H9 (cell line): ENCODE measurements around the gene OGG1. TPM values are rescaled to one million over a fixed set of nuclear protein-coding genes. Genes with fewer than 3 reads are reported as not detected.

Experiments used
- DNase-seq: peaks from one replicate; pipeline ENCODE4 v3.0.0-alpha.2; 2017
- H2AFZ ChIP-seq: one replicate; pipeline ENCODE4 v1.6.1; 2013; ENCODE audit warnings: mild to moderate bottlenecking, low read length, control low read depth, moderate library complexity
- H2AK5ac ChIP-seq: 2 replicates; pipeline ENCODE4 v1.6.1; 2013; ENCODE audit warnings: low read length, control low read depth, mixed read lengths; ENCODE audit not compliant: insufficient read length
- H2BK120ac ChIP-seq: one replicate; pipeline ENCODE4 v1.6.1; 2013; ENCODE audit warnings: low read depth, mild to moderate bottlenecking, low read length, control low read depth, inconsistent platforms; ENCODE audit not compliant: poor library complexity, severe bottlenecking
- H2BK12ac ChIP-seq: 2 replicates; pipeline ENCODE4 v1.6.1; 2013; ENCODE audit warnings: low read length, control low read depth, mixed read lengths, low read depth; ENCODE audit not compliant: insufficient read length
- H2BK15ac ChIP-seq: 2 replicates; pipeline ENCODE4 v1.6.1; 2013; ENCODE audit warnings: low read depth, low read length, control low read depth
- H2BK20ac ChIP-seq: one replicate; pipeline ENCODE4 v1.6.1; 2013; ENCODE audit warnings: low read depth, mild to moderate bottlenecking, low read length, control low read depth, inconsistent platforms; ENCODE audit not compliant: poor library complexity, severe bottlenecking
- H2BK5ac ChIP-seq: 2 replicates; pipeline ENCODE4 v1.6.1; 2013; ENCODE audit warnings: low read length, control low read depth, mixed read lengths; ENCODE audit not compliant: insufficient read length
- H3K14ac ChIP-seq: 2 replicates; pipeline ENCODE4 v1.6.1; 2013; ENCODE audit warnings: low read length, control low read depth; ENCODE audit not compliant: insufficient read depth
- H3K18ac ChIP-seq: 2 replicates; pipeline ENCODE4 v1.6.1; 2013; ENCODE audit warnings: low read depth, mild to moderate bottlenecking, mixed read lengths, low read length, control low read depth; ENCODE audit not compliant: insufficient read length
- H3K23ac ChIP-seq: 2 replicates; pipeline ENCODE4 v1.6.1; 2013; ENCODE audit warnings: low read length, control low read depth, mixed read lengths, low read depth; ENCODE audit not compliant: insufficient read length
- H3K23me2 ChIP-seq: 2 replicates; pipeline ENCODE4 v1.6.1; 2013; ENCODE audit warnings: low read depth, mild to moderate bottlenecking, mixed read lengths, low read length, control low read depth; ENCODE audit not compliant: insufficient read length, poor library complexity, severe bottlenecking
- H3K27ac ChIP-seq: 2 replicates; pipeline ENCODE4 v1.5.1; 2013; ENCODE audit warnings: low read length, control low read depth, mixed read lengths, low read depth; ENCODE audit not compliant: insufficient read length
- H3K27me3 ChIP-seq: 2 replicates; pipeline ENCODE4 v1.6.1; 2013; ENCODE audit warnings: low read length, control low read depth, inconsistent platforms; ENCODE audit not compliant: insufficient read depth
- H3K4ac ChIP-seq: 2 replicates; pipeline ENCODE4 v1.6.1; 2013; ENCODE audit warnings: low read depth, mild to moderate bottlenecking, control low read depth, inconsistent platforms, low read length, moderate library complexity
- H3K4me1 ChIP-seq: 2 replicates; pipeline ENCODE4 v1.6.1; 2013; ENCODE audit warnings: low read length, control low read depth, inconsistent platforms; ENCODE audit not compliant: insufficient read depth
- H3K4me2 ChIP-seq: 2 replicates; pipeline ENCODE4 v1.6.1; 2013; ENCODE audit warnings: low read length, control low read depth, mixed read lengths; ENCODE audit not compliant: insufficient read length, insufficient read depth
- H3K56ac ChIP-seq: 2 replicates; pipeline ENCODE4 v1.6.1; 2013; ENCODE audit warnings: low read depth, mild to moderate bottlenecking, mixed read lengths, low read length, control low read depth; ENCODE audit not compliant: insufficient read length
- H3K79me1 ChIP-seq: 2 replicates; pipeline ENCODE4 v1.6.1; 2013; ENCODE audit warnings: low read depth, mild to moderate bottlenecking, moderate library complexity, low read length, control low read depth, inconsistent platforms; ENCODE audit not compliant: insufficient read depth, poor library complexity, severe bottlenecking
- H3K79me2 ChIP-seq: 2 replicates; pipeline ENCODE4 v1.6.1; 2013; ENCODE audit warnings: low read length, control low read depth, inconsistent platforms; ENCODE audit not compliant: insufficient read depth
- H3K9ac ChIP-seq: 2 replicates; pipeline ENCODE4 v1.6.1; 2013; ENCODE audit warnings: low read length, control low read depth, mixed read lengths; ENCODE audit not compliant: insufficient read length; ENCODE audit errors: extremely low read depth
- H3K9me3 ChIP-seq: one replicate; pipeline ENCODE4 v1.6.1; 2013; ENCODE audit warnings: low read depth, low read length, inconsistent platforms; ENCODE audit not compliant: control insufficient read depth
- H3T11ph ChIP-seq: one replicate; pipeline ENCODE4 v1.6.1; 2013; ENCODE audit warnings: mild to moderate bottlenecking, low read length, control low read depth, inconsistent platforms
- H4K20me1 ChIP-seq: one replicate; pipeline ENCODE4 v1.6.1; 2013; ENCODE audit not compliant: control insufficient read depth, insufficient read length, insufficient read depth
- H4K5ac ChIP-seq: 2 replicates; pipeline ENCODE4 v1.6.1; 2013; ENCODE audit warnings: low read depth, mild to moderate bottlenecking, mixed read lengths, low read length, control low read depth; ENCODE audit not compliant: insufficient read length
- H4K8ac ChIP-seq: replicated peaks from 2 replicates; pipeline ENCODE4 v1.6.1; 2013; ENCODE audit warnings: low read length, control low read depth, mixed read lengths, low read depth; ENCODE audit not compliant: insufficient read length
- H4K91ac ChIP-seq: 2 replicates; pipeline ENCODE4 v1.6.1; 2013; ENCODE audit warnings: low read depth, mild to moderate bottlenecking, moderate library complexity, mixed read lengths, low read length, control low read depth; ENCODE audit not compliant: insufficient read length
- H3K27ac Mint-ChIP-seq, 3 experiments: 2 replicates in 2 of 3; 3 replicates in 1 of 3; pipeline ENCODE4 v1.8.0; 2020 to 2021; ENCODE audit warnings: mixed read lengths in 3 of 3, mild to moderate bottlenecking in 1 of 3, moderate library complexity in 1 of 3
- H3K27me3 Mint-ChIP-seq: 2 replicates; pipeline ENCODE4 v1.8.0; 2021; ENCODE audit warnings: low read depth, mild to moderate bottlenecking, moderate library complexity, mixed read lengths
- H3K36me3 Mint-ChIP-seq, 3 experiments: 2 replicates in 2 of 3; 3 replicates in 1 of 3; pipeline ENCODE4 v1.8.0; 2020 to 2021; ENCODE audit warnings: low read depth in 3 of 3, mixed read lengths in 3 of 3; ENCODE audit not compliant: insufficient read depth in 1 of 3
- H3K4me1 Mint-ChIP-seq, 2 experiments: 2 replicates each; pipeline ENCODE4 v1.8.0; 2020; ENCODE audit warnings: mixed read lengths in 2 of 2
- H3K4me3 Mint-ChIP-seq, 2 experiments: 2 replicates in 1 of 2; 3 replicates in 1 of 2; pipeline ENCODE4 v1.8.0; 2020 to 2021; ENCODE audit warnings: mild to moderate bottlenecking in 2 of 2, mixed read lengths in 2 of 2, moderate library complexity in 1 of 2
- H3K9me3 Mint-ChIP-seq, 2 experiments: 2 replicates in 1 of 2; 3 replicates in 1 of 2; pipeline ENCODE4 v1.8.0; 2020; ENCODE audit warnings: mild to moderate bottlenecking in 2 of 2, mixed read lengths in 2 of 2, moderate library complexity in 1 of 2
- WGBS: extraction: QIAGEN DNeasy Blood & Tissue Kit; methylation state at CpG from one replicate; pipeline ENCODE4 v1.1.7; 2013; ENCODE audit warnings: missing lambda C conversion rate, low lambda C conversion rate, mixed read lengths; ENCODE audit not compliant: insufficient read length; ENCODE audit errors: extremely low coverage; 5-methylcytosine and 5-hydroxymethylcytosine counted together
- total RNA-seq: library from RNA; stranded (reverse); gene quantifications from 2 replicates; pipeline ENCODE4 v1.2.1, GENCODE V29; 2021
- TF ChIP-seq, protein P1 (sequence below): fragments of 200-600 bp; sonication (generic); conservative IDR thresholded peaks from 3 replicates; pipeline ENCODE4 v1.8.0; 2021; ENCODE audit warnings: antibody characterized with exemption, mild to moderate bottlenecking

The OGG1 gene
- total RNA-seq, 1 experiment from 2014 or later, result 43.4 TPM

DNA sequence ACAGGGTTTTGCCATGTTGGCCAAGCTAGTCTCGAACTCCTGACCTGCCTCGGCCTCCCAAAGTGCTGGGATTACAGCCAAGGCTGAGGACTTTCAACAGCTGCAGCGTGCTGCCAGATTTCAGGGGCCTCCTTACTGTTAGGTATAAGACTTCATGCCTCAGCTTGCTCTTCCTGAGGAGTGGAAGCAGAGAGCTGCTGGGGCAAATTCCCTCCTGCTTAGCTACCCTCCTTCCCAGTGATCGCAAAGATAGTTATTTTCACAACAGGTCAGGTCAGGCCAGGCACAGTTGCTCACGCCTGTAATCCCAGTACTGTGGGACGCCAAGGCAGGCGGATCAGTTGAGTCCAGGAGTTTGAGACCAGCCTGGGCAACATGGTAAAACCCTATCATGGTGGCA lies 48.7 kb upstream of the OGG1 start:
- H3K23ac ChIP-seq, result no peak overlapping the region
- DNase-seq, result no peak
- H3K4me1 Mint-ChIP-seq, result peaks cover 3 to 14% of the 10 kb centered on the region in 2 experiments; a peak in 3 of 4 replicates
- no peak overlapping the region for H2AFZ ChIP-seq
- peaks cover 21% of the 10 kb centered on the region for H3K27me3 Mint-ChIP-seq
- H3K79me2 ChIP-seq, result no peaks in the 10 kb centered on the region
- H4K8ac ChIP-seq, result no peak overlapping the region
- no peak overlapping the region for H3K27ac ChIP-seq
- no CpG with 5 or more reads among the region's 7 CpGs for WGBS
- H3K27me3 ChIP-seq, result peaks cover 3% of the 10 kb centered on the region; the same call in 1 of the 2 replicates
- no peak overlapping the region for H2BK5ac ChIP-seq
- H3K14ac ChIP-seq, result no peak overlapping the region
- H3K9me3 ChIP-seq, result no peaks in the 10 kb centered on the region
- H3K27ac Mint-ChIP-seq, result no peak overlapping the region
- TF ChIP-seq, protein P1, sequence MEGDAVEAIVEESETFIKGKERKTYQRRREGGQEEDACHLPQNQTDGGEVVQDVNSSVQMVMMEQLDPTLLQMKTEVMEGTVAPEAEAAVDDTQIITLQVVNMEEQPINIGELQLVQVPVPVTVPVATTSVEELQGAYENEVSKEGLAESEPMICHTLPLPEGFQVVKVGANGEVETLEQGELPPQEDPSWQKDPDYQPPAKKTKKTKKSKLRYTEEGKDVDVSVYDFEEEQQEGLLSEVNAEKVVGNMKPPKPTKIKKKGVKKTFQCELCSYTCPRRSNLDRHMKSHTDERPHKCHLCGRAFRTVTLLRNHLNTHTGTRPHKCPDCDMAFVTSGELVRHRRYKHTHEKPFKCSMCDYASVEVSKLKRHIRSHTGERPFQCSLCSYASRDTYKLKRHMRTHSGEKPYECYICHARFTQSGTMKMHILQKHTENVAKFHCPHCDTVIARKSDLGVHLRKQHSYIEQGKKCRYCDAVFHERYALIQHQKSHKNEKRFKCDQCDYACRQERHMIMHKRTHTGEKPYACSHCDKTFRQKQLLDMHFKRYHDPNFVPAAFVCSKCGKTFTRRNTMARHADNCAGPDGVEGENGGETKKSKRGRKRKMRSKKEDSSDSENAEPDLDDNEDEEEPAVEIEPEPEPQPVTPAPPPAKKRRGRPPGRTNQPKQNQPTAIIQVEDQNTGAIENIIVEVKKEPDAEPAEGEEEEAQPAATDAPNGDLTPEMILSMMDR, result no peak
- H3T11ph ChIP-seq, result no peak overlapping the region
- no peak overlapping the region for H3K4ac ChIP-seq
- H4K5ac ChIP-seq, result no peak overlapping the region
- H4K91ac ChIP-seq, result no peak overlapping the region
- no peaks in the 10 kb centered on the region for H3K9me3 Mint-ChIP-seq
- no peak overlapping the region for H3K56ac ChIP-seq
- H3K36me3 Mint-ChIP-seq, result peaks cover 0 to 20% (median 3%) of the 10 kb centered on the region in 3 experiments; a peak in 5 of 7 replicates
- H2BK15ac ChIP-seq, result no peak overlapping the region
- no peak overlapping the region for H3K9ac ChIP-seq
- no peaks in the 10 kb centered on the region for H3K79me1 ChIP-seq
- H2AK5ac ChIP-seq, result no peak overlapping the region
- H2BK12ac ChIP-seq, result no peak overlapping the region
- H3K4me2 ChIP-seq, result no peak overlapping the region
- no peaks in the 10 kb centered on the region for H3K4me1 ChIP-seq
- no peak overlapping the region for H2BK120ac ChIP-seq
- H3K18ac ChIP-seq, result no peak overlapping the region
- peaks cover 11% of the 10 kb centered on the region for H3K23me2 ChIP-seq
- no peak overlapping the region for H2BK20ac ChIP-seq
- H3K4me3 Mint-ChIP-seq, result no peak overlapping the region
- no peaks in the 10 kb centered on the region for H4K20me1 ChIP-seq
